ENCODE results near the gene TTF2.

DNA sequence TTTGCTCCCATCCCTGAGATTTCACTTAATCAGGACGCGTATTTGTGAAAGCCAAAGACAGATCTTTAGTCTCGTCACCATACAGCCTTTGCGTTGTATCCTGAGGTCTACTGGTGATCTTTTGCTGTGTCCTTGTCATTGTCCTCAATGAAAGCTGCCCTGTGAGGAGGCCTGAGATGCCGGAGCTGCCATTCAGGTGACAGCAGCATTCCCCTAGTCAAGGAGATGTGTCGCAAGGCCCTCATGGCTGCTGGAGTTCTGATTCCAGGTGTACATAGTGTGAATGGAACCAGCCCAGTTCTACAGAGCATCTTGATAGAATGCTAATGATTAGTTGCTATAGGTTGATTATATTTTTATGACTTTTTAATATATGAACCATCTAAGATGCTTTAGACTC, 24.1 kb downstream of the TTF2 start:
- TF ChIP-seq, protein P1, sequence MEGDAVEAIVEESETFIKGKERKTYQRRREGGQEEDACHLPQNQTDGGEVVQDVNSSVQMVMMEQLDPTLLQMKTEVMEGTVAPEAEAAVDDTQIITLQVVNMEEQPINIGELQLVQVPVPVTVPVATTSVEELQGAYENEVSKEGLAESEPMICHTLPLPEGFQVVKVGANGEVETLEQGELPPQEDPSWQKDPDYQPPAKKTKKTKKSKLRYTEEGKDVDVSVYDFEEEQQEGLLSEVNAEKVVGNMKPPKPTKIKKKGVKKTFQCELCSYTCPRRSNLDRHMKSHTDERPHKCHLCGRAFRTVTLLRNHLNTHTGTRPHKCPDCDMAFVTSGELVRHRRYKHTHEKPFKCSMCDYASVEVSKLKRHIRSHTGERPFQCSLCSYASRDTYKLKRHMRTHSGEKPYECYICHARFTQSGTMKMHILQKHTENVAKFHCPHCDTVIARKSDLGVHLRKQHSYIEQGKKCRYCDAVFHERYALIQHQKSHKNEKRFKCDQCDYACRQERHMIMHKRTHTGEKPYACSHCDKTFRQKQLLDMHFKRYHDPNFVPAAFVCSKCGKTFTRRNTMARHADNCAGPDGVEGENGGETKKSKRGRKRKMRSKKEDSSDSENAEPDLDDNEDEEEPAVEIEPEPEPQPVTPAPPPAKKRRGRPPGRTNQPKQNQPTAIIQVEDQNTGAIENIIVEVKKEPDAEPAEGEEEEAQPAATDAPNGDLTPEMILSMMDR (IDR thresholded peaks at IDR 0.05), result no peak
- no peak for TF ChIP-seq EZH2phosphoT487 (IDR thresholded peaks at IDR 0.05)
